SK-N-SH treated with all-trans-retinoic acid at 6 μM for 48 hours (cell line): ENCODE measurements around the gene CCDC69.

Source experiments
- BACH2 ChIP-seq: fragments of 250-450 bp; sonication (Bioruptor Pico); IDR thresholded peaks from 2 replicates; pipeline ENCODE4 v1.9.0; 2021; ENCODE audit warnings: mild to moderate bottlenecking, borderline replicate concordance
- CSDC2 ChIP-seq: fragments of 250-450 bp; sonication (Bioruptor Pico); IDR thresholded peaks from 2 replicates; pipeline ENCODE4 v1.5.0; 2020; ENCODE audit warnings: mild to moderate bottlenecking, moderate library complexity
- ISL1 ChIP-seq: fragments of 250-450 bp; sonication (Bioruptor Pico); IDR thresholded peaks from 2 replicates; pipeline ENCODE4 v2.1.2; 2022; ENCODE audit warnings: mild to moderate bottlenecking, moderate library complexity
- POU6F1 ChIP-seq: fragments of 250-450 bp; sonication (Bioruptor Pico); IDR thresholded peaks from 2 replicates; pipeline ENCODE4 v1.8.0; 2021; ENCODE audit warnings: low read depth, mild to moderate bottlenecking, moderate library complexity, borderline replicate concordance
- TSHZ2 ChIP-seq: fragments of 250-450 bp; sonication (Bioruptor Pico); IDR thresholded peaks from 2 replicates; pipeline ENCODE4 v1.5.0; 2020; ENCODE audit warnings: mild to moderate bottlenecking, moderate library complexity
- ZC3H10 ChIP-seq: fragments of 250-450 bp; sonication (Bioruptor Pico); IDR thresholded peaks from 2 replicates; pipeline ENCODE4 v1.5.1; 2021; ENCODE audit warnings: mild to moderate bottlenecking, moderate library complexity

- no peak for TF ChIP-seq BACH2
- TF ChIP-seq POU6F1 (CRISPR knock-in tag), result no peak
- TF ChIP-seq ISL1 (CRISPR knock-in tag), result no peak
- TF ChIP-seq CSDC2 (CRISPR knock-in tag), result no peak
- no peak for TF ChIP-seq ZC3H10 (CRISPR knock-in tag)
- TF ChIP-seq TSHZ2 (CRISPR knock-in tag), result no peak
Measured at GRCh38 chr5:151167022-151167421, 56.9 kb downstream of the CCDC69 start.
